Stimulated activated naive CD8-positive, alpha-beta T cell treated with anti-CD3 and anti-CD28 coated beads, Interleukin-15, Interleukin-2, amounts not matched to agents 100 U/mL and 50 U/mL, for 24 hours (primary cell): ENCODE data around the gene RTKN2.
A peak's percentile ranks its signal among the peaks of the same experiment; 100 is the strongest.
"Not testable (repeated sequence)": the region's sequence is repeated elsewhere in the genome, so short reads cannot be mapped to it uniquely, and the experiment has no call there.

Source experiments
- ATAC-seq: fragments of 150-1000 bp; cut with Tn5 transposase; one replicate; pipeline ENCODE4 v1.10.0; 2021
- DNase-seq: peaks from one replicate; pipeline ENCODE4 v3.0.0; 2021

The RTKN2 gene

GRCh38 chr10:62268399-62269114, at the start of gene RTKN2:
RTKN2 (minus strand) TSS chr10:62268844; CDS start chr10:62268610, 234 bp downstream.
- DNase-seq (peak; percentile 69), ATAC-seq (peak; percentile 82)

- DNase-seq (no peak), ATAC-seq (no peak)
Observed at GRCh38 chr10:62317257-62317656, 48.6 kb upstream of the RTKN2 start.

GRCh38 chr10:62309254-62309653, 40.6 kb upstream of the RTKN2 start:
- DNase-seq = no peak
- no peak for ATAC-seq

GRCh38 chr10:62308101-62308500, 39.5 kb upstream of the RTKN2 start:
- DNase-seq = no peak
- ATAC-seq = no peak

- ATAC-seq (no peak), DNase-seq (no peak)
Observed at GRCh38 chr10:62307635-62308034, 39.0 kb upstream of the RTKN2 start.

GRCh38 chr10:62306663-62307062, 38.0 kb upstream of the RTKN2 start:
- DNase-seq (peak; percentile 9), ATAC-seq (peak; percentile 49)

GRCh38 chr10:62305813-62306212, 37.2 kb upstream of the RTKN2 start:
- ATAC-seq = no peak
- no peak for DNase-seq

- DNase-seq (no peak), ATAC-seq (no peak)
Observed at GRCh38 chr10:62303922-62304321, 35.3 kb upstream of the RTKN2 start.

- ATAC-seq (no peak), DNase-seq (no peak)
Observed at GRCh38 chr10:62302760-62303159, 34.1 kb upstream of the RTKN2 start.

GRCh38 chr10:62297857-62298256, 29.2 kb upstream of the RTKN2 start:
- no peak for ATAC-seq
- no peak for DNase-seq

GRCh38 chr10:62284221-62284620, 15.6 kb upstream of the RTKN2 start:
- DNase-seq = no peak
- no peak for ATAC-seq

GRCh38 chr10:62281348-62281747, 12.7 kb upstream of the RTKN2 start:
- DNase-seq, ATAC-seq: not testable (repeated sequence)

GRCh38 chr10:62280392-62280791, 11.7 kb upstream of the RTKN2 start:
- ATAC-seq, DNase-seq: not testable (repeated sequence)

GRCh38 chr10:62278441-62278910, 9.8 kb upstream of the RTKN2 start:
- DNase-seq (no peak), ATAC-seq (no peak)

- no peak for DNase-seq
- ATAC-seq = no peak
Observed at GRCh38 chr10:62277971-62278370, 9.3 kb upstream of the RTKN2 start.

- ATAC-seq (no peak), DNase-seq (no peak)
Observed at GRCh38 chr10:62270020-62270419, 1.4 kb upstream of the RTKN2 start.

GRCh38 chr10:62268027-62268398, 631 bp downstream of the RTKN2 start:
- no peak for ATAC-seq
- no peak for DNase-seq

- no peak for DNase-seq
- no peak for ATAC-seq
Observed at GRCh38 chr10:62266611-62267010, 2.0 kb downstream of the RTKN2 start.

- ATAC-seq = no peak
- no peak for DNase-seq
Observed at GRCh38 chr10:62266147-62266546, 2.5 kb downstream of the RTKN2 start.

- DNase-seq (no peak), ATAC-seq (no peak)
Observed at GRCh38 chr10:62264702-62265436, 3.8 kb downstream of the RTKN2 start.

- ATAC-seq = no peak
- DNase-seq = no peak
Observed at GRCh38 chr10:62264126-62264525, 4.5 kb downstream of the RTKN2 start.

GRCh38 chr10:62261666-62262065, 7.0 kb downstream of the RTKN2 start:
- ATAC-seq (no peak), DNase-seq (no peak)

GRCh38 chr10:62259998-62260397, 8.6 kb downstream of the RTKN2 start:
- ATAC-seq = no peak

GRCh38 chr10:62259456-62259855, 9.2 kb downstream of the RTKN2 start:
- no peak for DNase-seq
- no peak for ATAC-seq

More at GRCh38 chr10:62259998-62260397, 8.6 kb downstream of the RTKN2 start:
- DNase-seq = no peak
